GM19328 (cell line): Measurements from ENCODE around the gene SNAP91.
"Not testable (repeated sequence)": the region's sequence is repeated elsewhere in the genome, so short reads cannot be mapped to it uniquely, and the experiment has no call there.

Experiments used
- ATAC-seq: cut with Tn5 transposase; IDR thresholded peaks from one replicate; pipeline ENCODE4 v1.9.1; 2021; ENCODE audit warnings: mild to moderate bottlenecking, moderate library complexity; ENCODE audit not compliant: unreplicated experiment

The SNAP91 gene

GRCh38 chr6:83551748-83552147, 157.2 kb downstream of the SNAP91 start:
- ATAC-seq = not testable (repeated sequence)

DNA sequence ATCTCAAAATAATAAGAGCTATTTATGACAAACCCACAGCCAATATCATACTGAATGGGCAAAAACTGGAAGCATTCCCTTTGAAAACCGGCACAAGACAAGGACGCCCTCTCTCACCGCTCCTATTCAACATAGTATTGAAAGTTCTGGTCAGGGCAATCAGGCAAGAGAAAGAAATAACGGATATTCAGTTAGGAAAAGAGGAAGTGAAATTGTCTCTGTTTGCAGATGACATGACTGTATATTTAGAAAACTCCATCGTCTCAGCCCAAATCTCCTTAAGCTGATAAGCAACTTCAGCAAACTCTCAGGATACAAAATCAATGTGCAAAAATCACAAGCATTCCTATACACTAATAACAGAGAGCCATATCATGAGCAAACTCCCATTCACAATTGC, 158.4 kb downstream of the SNAP91 start:
- ATAC-seq = not testable (repeated sequence)

DNA sequence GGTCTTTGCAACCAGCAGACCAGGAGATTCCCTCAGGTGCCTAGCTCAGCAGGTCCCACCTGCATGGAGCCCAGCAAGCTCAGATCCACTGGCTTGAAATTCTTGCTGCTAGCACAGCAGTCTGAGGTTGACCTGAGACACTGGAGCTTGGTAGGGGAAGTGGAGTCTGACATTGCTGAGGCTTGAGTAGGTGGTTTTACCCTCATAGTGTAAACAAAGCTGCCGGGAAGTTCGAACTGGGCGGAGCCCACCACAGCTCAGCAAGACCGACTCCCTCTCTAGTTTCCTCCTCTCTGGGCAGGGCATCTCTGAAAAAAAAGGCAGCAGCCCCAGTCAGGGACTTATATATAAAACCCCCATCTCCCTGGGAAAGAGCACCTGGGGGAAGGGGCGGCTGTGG, 162.3 kb downstream of the SNAP91 start:
- no peak for ATAC-seq

GRCh38 chr6:83539678-83540077, 169.2 kb downstream of the SNAP91 start:
- ATAC-seq = no peak

GRCh38 chr6:83536647-83537589, 172.0 kb downstream of the SNAP91 start:
- ATAC-seq = no peak

GRCh38 chr6:83536034-83536646, 172.8 kb downstream of the SNAP91 start:
- ATAC-seq = no peak

GRCh38 chr6:83518816-83519480, 190.0 kb downstream of the SNAP91 start:
- no peak for ATAC-seq

- no peak for ATAC-seq
Observed at GRCh38 chr6:83517500-83517899, 191.4 kb downstream of the SNAP91 start.

- no peak for ATAC-seq
Observed at GRCh38 chr6:83514866-83515466, 193.9 kb downstream of the SNAP91 start.

DNA sequence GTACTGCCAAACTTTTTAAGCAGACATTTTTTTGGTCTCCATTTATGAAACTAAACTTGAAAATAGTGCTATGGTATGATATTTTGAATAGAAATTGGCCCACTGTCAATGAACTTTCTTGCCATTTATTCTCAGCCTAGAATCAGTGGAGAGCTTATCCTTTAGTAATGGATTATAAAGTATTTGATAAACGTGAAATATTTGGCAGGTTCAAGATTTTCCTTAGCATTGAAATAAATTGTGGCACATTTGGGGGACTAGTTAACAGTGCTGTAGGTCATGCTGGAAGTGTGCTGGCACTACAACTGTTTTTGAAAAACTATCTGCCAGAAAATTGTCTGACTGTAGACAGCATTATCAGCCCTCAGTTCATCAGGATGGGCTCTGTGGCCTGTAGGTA, 194.4 kb downstream of the SNAP91 start:
- ATAC-seq = no peak

DNA sequence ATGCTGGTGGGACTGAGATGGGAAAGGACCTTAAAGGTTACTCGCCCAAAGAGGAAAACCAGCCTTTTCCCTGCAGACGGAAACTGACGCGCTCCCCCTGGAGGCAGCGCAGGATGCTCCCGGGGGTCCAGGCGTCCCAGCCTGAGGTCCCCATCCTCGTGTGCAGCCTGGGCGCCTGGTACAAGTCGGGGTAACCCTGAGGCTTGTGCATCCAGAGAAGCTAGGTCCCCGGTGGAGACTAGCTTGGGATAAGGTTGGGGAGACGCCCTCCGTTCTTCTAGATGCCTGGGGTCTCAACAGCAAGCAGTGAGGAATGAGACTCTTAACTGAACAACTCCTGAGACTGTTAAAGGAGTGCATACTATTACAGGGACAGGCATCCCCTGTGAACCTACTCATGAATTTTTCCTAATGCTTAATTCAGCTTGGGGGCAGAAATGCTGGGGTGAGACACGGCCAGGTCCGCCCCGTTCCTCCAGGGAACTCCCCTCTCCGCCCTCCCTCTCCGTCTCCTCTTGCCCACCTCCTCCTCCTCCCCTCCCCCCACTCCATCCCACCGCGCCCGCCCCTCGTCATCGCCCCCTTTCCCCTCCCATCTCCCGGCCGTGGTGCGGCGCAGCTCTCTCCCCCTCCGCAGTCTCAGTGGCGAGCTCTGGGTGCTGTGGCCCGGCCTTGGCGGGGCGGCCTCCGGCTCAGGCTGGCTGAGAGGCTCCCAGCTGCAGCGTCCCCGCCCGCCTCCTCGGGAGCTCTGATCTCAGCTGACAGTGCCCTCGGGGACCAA, 196.8 kb downstream of the SNAP91 start, which contains the start of gene PRSS35:
Gene PRSS35, plus strand, starts transcription at position 634 of the 781 bp plus-strand sequence. CDS start 10,908 bp downstream, outside the sequence.
- ATAC-seq = no peak

GRCh38 chr6:83511266-83511665, 197.6 kb downstream of the SNAP91 start:
- no peak for ATAC-seq

DNA sequence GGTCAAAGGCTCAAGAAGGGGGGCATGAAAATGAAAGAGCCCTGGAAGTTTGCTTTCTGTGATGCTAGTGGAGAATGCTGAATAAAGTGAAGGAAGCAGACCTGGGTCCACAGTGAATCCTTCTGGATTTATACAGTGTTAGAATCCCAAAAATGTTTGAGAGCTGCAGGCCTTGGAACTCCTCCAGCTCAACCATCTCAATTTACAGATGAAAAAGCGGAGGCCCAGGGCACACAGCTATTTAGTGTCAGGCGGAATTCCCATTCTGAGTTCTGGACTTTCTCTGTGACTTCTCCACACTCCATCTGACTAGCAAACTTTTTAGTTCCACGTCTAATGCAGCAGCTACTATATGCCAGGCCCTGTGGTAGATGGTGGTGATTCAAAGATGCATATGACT, 198.1 kb downstream of the SNAP91 start:
- no peak for ATAC-seq

DNA sequence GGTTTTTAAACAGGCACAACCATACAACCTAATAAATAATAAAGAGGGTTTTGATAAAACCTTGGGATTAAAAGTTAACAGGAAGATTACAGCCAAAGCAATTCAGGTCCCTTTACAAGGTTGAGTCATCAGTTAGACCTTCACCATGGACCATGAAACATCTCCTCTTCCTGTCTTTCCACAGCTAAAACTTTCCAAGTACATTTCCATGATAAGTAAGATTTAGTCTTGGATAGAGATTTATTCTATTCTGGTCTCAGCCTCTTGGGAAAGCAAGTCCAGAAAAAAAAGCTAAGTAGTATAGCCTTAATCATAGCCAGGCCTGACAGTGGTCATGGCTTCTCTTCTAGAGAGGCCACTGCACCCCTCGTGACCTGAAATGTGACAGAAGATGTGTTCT, 199.5 kb downstream of the SNAP91 start:
- ATAC-seq = no peak

DNA sequence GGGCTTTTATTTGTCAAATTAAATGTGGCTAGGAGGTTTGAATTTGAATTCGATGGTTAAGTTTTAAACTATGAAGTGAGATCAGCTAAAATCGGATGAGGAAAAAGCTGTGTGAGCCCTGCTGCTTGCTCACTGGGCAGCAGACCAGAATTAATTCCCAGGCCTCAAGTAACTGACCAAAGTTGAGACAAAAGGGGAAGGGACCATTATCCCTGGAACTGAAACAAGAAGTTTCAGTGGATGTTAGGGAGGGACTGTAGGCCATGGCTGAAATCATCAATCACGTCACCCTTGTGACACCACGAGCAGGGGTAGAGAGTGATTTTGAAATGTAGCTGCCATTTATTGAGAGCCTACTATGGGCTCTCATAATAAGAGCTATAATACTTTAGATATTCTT, 203.5 kb downstream of the SNAP91 start:
- no peak for ATAC-seq
